Measurements from ENCODE around the gene ATG7. TPM values are rescaled to one million over a fixed set of nuclear protein-coding genes. Genes with fewer than 3 reads are reported as not detected.
"Not testable (repeated sequence)": the region's sequence is repeated elsewhere in the genome, so short reads cannot be mapped to it uniquely, and the experiment has no call there.

ATG7 gene
- polyA plus RNA-seq, 6 donors from 2014 or later: 15.5 to 36.9 (median 18.4) TPM

DNA sequence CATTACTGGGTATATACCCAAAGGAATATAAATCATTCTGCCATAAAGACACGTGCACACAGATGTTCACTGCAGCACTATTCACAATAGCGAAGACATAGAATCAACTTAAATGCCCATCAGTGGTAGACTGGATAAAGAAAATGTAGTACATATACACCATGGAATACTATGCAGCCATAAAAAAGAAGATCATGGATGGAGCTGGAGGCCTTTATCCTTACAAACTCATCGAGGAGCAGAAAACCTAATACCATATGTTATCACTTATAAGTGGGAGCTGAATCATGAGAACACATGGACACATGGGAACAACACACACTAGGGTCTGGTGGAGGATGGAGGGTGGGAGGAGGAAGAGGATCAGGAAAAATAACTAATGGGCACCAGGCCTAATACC lies 173.0 kb downstream of the ATG7 start:
- not testable (repeated sequence) for H3K4me3 Mint-ChIP-seq; H3K27ac Mint-ChIP-seq; H3K9me3 Mint-ChIP-seq; ATAC-seq (ENCODE audit: low read depth in 2 of 2); DNase-seq; H3K4me1 Mint-ChIP-seq; H3K27me3 Mint-ChIP-seq
- H3K36me3 Mint-ChIP-seq: peaks cover 7 to 31% of the 10 kb centered on the region in 2 donors

DNA sequence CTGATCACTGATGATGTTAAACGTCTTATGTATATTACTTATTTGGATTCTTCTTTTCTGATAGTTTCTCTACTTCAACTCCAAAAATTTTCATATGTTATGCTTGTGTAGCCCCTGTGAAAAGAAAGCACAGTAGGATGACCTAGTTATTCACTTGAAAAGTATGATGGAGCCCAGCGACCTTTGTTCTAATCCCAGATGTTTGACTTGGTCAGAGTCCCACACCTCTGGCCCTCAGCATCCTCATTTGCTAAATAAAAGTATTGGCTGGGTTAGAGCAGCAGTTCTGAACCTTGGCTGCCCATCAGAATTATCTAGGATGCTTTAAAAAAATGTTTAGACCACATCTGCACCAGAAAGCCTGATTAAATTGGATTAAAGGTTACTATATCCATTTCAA lies 173.7 kb downstream of the ATG7 start:
- Mint-ChIP-seq H3K4me1 (peaks cover 0 to 3% (median 0%) of the 10 kb centered on the region in 3 donors), H3K9me3 (peaks cover 0 to 7% (median 2%) of the 10 kb centered on the region in 7 donors), H3K27ac (no peak overlapping the region), H3K36me3 (peaks cover 7 to 38% of the 10 kb centered on the region in 2 donors), H3K4me3 (no peak overlapping the region), H3K27me3 (no peaks in the 10 kb centered on the region)
- ATAC-seq (ENCODE audit: low read depth in 2 of 2): no peak
- DNase-seq: no peak

DNA sequence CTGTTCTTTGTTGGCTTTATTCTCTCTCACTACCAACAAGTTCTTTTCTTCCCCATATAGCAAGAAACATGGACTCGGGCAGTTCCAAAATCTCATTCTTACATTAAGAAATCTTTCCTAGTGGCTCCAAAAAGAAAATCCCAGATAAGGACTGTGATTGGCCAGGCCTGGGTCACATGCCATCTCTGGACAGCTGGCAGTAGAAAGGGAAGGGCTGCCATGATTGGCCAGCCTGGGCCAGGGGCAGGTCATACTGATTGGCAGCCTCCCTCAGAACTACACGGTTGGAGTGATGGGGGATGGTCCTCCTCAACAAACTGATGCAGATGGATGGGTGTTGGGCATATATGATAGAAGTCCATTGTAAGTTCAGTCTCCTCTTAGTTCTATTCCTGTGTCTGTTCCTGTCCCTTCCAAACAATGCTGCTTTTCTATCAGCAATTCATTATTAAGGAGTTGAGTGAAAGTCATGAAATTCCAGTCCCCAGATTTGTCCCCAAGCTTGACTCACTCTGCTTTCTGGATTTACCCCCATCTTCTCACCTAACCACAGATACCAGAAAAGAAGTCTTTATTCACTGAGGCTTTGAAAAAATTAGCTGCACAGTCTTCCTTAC lies 175.5 kb downstream of the ATG7 start:
- Mint-ChIP-seq H3K27me3 (no peaks in the 10 kb centered on the region), H3K4me3 (no peak overlapping the region), H3K36me3 (peaks cover 7 to 39% of the 10 kb centered on the region in 2 donors), H3K4me1 (peaks cover 0 to 3% (median 0%) of the 10 kb centered on the region in 3 donors), H3K9me3 (peaks cover 0 to 7% (median 2%) of the 10 kb centered on the region in 7 donors), H3K27ac (no peak overlapping the region)
- ATAC-seq (ENCODE audit: low read depth in 2 of 2) (no peak), DNase-seq (no peak)

DNA sequence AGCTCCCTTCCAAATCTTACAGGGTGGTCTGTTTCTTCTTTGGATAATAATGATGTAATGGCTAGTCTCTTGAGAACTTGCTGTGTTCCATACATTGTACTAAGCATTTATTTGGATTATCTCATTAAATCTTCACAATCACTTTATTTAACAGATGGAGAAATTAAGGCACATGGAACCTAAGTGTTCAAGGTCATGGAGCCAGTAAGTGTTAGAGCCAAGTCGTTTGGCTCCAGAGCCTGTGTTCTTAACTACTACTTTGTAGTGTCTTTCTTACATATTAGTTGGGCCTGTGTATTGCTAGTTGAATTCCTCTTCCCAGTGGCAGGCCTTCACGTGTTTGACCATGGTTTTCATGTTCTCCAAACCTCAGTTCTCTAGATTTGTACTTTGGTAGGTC lies 177.8 kb downstream of the ATG7 start:
- Mint-ChIP-seq H3K4me1 (no peaks in the 10 kb centered on the region), H3K27me3 (no peaks in the 10 kb centered on the region), H3K36me3 (peaks cover 0 to 22% of the 10 kb centered on the region in 2 donors), H3K9me3 (peaks cover 0 to 3% (median under 1%) of the 10 kb centered on the region in 7 donors), H3K4me3 (no peak overlapping the region), H3K27ac (no peak overlapping the region)
- DNase-seq (no peak), ATAC-seq (ENCODE audit: low read depth in 2 of 2) (no peak)

DNA sequence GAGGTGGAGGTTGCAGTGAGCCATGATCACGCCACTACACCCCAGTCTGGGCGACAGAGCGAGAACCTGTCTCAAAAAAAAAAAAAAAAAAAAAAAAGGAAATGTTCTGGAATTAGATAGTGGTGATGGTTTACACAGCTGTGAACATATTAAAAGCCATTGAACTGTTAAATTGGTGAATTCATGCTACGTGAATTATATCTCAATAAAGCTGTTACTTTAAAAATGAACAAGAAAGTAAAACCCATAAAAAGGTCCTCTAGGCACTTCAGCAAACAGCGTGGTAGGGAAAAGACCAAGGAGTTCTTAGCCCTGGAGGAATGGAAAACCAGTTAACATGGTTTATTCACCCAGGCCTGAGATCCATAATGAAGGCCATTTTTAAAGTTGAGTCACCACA lies 180.1 kb downstream of the ATG7 start:
- Mint-ChIP-seq H3K4me1 (no peaks in the 10 kb centered on the region), H3K36me3 (peaks cover 0 to 16% of the 10 kb centered on the region in 2 donors), H3K27ac (no peak overlapping the region), H3K4me3 (no peak overlapping the region), H3K9me3 (no peaks in the 10 kb centered on the region), H3K27me3 (no peaks in the 10 kb centered on the region)
- DNase-seq (no peak), ATAC-seq (ENCODE audit: low read depth in 2 of 2) (no peak)

DNA sequence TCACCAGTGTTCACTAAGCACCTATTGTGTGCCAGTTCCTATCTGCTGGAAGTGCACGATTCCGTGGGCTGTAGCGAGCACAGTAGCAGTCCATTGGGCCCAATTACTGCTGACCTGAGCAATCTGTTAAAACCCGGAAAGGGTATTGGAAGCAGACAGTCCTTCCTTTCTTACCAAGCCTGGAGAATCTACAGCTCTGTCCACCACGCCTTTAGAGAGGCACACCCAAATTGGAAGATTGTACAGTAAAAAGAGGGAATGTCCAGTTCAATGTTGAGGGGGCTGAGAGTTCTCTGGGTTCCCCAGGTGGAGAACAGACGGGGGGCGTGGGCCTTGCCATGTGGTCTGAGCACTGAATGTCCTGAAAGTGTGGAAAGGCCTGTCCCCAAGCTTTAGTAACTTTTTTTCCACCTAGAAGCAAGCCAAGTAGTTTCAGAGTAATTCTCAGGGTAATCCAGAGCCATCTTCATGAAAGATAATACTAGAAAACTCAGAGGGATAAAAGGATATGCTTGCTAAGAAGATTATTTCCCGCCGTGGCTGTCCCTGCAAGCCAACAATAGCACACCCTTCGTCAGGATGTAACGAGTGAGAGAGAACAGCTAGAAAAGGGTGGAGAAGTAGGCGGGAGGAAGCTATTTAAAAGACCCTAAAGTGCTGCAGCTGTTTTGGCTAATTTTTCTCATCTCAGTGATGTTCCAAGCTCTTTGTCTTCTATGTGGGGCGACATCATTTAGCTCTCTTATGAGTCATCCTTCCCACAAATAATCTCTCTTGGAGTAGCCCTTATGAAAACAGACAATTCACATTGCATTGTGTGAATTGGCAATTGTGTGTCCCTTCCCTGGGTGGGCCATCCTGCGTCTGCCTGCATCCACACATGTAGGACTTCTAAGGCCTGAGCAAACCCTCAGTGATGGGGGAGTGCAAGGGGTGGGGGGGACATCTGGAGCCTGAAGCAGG lies 181.0 kb downstream of the ATG7 start:
- Mint-ChIP-seq H3K9me3 (no peaks in the 10 kb centered on the region), H3K4me3 (no peak overlapping the region), H3K27me3 (no peaks in the 10 kb centered on the region), H3K4me1 (no peaks in the 10 kb centered on the region), H3K27ac (no peak overlapping the region), H3K36me3 (peaks cover 0 to 16% of the 10 kb centered on the region in 2 donors)
- ATAC-seq (ENCODE audit: low read depth in 2 of 2) (no peak), DNase-seq (no peak)

DNA sequence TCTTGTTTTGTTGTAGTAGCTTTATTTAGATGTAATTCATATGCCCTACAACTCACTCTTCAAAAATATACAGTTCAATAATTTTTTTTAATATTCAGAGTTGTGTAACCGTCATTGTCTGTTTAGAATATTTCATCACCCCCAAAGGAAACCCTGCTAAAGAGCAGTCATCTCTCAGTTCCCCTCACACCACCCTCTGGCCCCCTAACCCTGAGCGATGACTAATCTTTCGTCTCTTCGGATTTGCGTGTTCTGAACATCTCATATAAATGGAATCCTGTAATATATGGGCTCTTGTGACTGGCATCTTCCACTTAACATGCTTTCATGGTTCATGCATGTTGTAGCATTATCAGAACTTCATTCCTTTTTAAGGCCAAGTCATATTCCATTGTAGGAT lies 183.8 kb downstream of the ATG7 start:
- Mint-ChIP-seq H3K4me3 (no peak overlapping the region), H3K9me3 (no peaks in the 10 kb centered on the region), H3K4me1 (peaks cover 0 to 2% (median 0%) of the 10 kb centered on the region in 3 donors), H3K36me3 (peaks cover 0 to 14% of the 10 kb centered on the region in 2 donors), H3K27me3 (no peaks in the 10 kb centered on the region), H3K27ac (no peak overlapping the region)
- DNase-seq: no peak
- ATAC-seq (ENCODE audit: low read depth in 2 of 2): no peak

DNA sequence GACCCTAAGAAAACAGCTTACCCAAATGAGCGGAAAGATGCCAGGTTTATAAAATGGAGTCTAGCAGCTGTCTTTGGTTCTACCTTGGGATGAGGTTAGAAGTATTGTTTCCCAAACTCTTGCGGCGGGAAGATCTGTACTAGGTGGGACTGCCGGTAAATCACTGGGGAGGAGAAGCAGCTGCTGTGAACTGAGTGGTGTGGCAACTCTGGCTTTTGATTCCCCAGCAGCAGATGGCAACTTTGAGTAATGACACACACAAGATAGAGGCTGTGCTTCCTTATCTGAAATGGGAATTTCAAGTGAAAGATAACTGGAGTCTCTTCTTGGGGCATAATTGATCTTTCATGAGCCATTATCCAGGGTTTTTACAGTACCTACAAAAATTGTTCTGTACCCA lies 184.9 kb downstream of the ATG7 start:
- Mint-ChIP-seq H3K4me3 (no peak overlapping the region), H3K27me3 (no peaks in the 10 kb centered on the region), H3K4me1 (peaks cover 0 to 2% (median 0%) of the 10 kb centered on the region in 3 donors), H3K36me3 (peaks cover 0 to 14% of the 10 kb centered on the region in 2 donors), H3K9me3 (no peaks in the 10 kb centered on the region), H3K27ac (no peak overlapping the region)
- ATAC-seq (ENCODE audit: low read depth in 2 of 2): no peak
- no peak for DNase-seq

DNA sequence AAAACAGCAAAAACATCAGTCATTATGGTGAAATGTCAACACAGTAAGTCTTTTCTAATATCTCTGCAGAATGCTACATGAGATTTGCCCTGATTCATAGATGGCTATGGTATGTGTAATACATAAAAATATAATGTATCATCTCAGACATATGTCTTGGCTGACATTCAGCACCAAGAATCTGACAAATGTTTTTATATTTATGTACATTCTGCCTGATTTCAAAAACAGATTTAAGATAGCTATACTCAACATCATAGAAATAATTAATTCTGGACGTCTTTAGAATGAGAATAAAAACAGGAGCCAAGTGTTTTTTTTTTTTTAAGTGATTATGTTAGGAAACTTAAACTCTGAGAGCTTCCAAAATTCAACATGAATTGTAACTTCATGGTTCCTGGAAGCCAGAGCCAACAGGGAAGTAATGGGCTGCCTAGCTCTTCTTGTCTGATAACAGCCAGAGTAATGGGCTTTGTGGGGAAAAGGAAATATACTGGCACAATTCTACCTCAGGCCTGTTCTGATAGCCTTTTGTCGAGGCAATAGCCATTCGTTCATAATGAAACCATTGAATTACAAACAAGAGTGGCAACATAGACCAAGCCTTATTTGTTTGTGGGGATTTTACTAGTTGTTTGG lies 187.1 kb downstream of the ATG7 start:
- DNase-seq (no peak), ATAC-seq (ENCODE audit: low read depth in 2 of 2) (no peak)
- no peaks in the 10 kb centered on the region for H3K27me3 Mint-ChIP-seq
- no peak overlapping the region for H3K4me3 Mint-ChIP-seq
- H3K4me1 Mint-ChIP-seq: peaks cover 0 to 2% (median 0%) of the 10 kb centered on the region in 3 donors
- no peak overlapping the region for H3K27ac Mint-ChIP-seq
- no peaks in the 10 kb centered on the region for H3K9me3 Mint-ChIP-seq
- peaks cover 0 to 14% of the 10 kb centered on the region in 2 donors for H3K36me3 Mint-ChIP-seq

DNA sequence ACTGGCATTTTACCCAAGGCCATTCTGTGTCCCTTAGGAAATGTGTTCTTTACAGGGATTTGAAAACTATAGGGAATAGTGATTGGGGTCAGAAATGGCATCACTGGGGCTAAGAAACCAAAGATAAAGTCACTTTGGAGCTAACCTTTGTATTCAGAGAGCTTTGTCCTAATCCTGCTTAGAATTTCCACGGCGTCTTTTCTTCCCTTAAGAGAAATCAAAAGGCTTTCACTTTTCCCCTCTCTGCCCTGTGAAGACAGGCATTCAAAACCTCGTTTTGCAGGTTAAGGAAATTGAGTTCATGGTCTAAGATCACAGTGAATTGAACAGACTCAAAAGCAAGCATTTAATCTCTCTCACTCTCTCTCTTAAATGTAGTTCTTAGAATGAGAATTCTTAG lies 189.0 kb downstream of the ATG7 start:
- no peak overlapping the region for H3K27ac Mint-ChIP-seq
- peaks cover 0 to 7% of the 10 kb centered on the region in 2 donors for H3K36me3 Mint-ChIP-seq
- ATAC-seq (ENCODE audit: low read depth in 2 of 2): no peak
- H3K9me3 Mint-ChIP-seq: no peaks in the 10 kb centered on the region
- no peak overlapping the region for H3K4me3 Mint-ChIP-seq
- peaks cover 0 to 2% (median 0%) of the 10 kb centered on the region in 3 donors for H3K4me1 Mint-ChIP-seq
- H3K27me3 Mint-ChIP-seq: no peaks in the 10 kb centered on the region
- no peak for DNase-seq

DNA sequence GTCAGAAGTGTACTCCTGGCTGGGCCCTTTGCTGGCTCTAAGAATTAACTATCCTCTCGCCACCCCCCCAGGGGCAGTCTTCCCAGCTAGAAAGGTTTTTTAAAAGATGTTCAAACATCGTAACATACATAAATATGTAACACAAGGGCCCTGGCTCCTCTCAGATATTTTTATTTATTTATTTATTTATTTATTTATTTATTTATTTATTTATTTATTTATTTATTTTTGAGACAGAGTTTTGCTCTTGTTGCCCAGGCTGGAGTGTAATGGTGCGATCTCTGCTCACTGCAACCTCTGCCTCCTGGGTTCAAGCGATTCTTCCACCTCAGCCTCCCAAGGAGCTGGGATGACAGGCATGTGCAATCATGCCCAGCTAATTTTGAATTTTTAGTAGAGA lies 190.5 kb downstream of the ATG7 start:
- H3K4me3 Mint-ChIP-seq; H3K27me3 Mint-ChIP-seq; DNase-seq; H3K9me3 Mint-ChIP-seq; H3K36me3 Mint-ChIP-seq; ATAC-seq (ENCODE audit: low read depth in 2 of 2); H3K4me1 Mint-ChIP-seq: not testable (repeated sequence)
- peak overlapping the region in 1 of 6 donors; percentile 32 for H3K27ac Mint-ChIP-seq

DNA sequence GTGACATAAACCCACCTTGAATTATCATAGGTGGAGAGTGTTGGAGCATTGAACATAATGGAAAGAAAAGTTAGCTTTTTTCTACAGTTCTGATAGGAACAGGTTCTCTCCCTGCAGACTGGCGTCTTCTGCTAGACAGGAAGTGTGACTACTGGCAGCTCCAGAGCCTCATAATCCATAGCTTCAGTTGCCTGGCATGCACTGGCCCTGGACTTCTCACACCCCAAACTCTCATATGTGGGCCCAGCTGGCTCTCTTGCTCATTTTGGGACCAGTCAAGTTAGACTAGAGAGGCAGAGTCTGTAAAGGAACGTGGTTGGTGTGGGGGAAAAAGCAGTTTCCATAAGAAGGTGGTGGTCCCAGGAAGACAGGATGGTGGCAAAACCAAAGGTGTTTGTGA lies 191.4 kb downstream of the ATG7 start:
- H3K27ac Mint-ChIP-seq: peak overlapping the region in 2 of 6 donors; percentile 11 to 94
- no peak for ATAC-seq (ENCODE audit: low read depth in 2 of 2)

DNA sequence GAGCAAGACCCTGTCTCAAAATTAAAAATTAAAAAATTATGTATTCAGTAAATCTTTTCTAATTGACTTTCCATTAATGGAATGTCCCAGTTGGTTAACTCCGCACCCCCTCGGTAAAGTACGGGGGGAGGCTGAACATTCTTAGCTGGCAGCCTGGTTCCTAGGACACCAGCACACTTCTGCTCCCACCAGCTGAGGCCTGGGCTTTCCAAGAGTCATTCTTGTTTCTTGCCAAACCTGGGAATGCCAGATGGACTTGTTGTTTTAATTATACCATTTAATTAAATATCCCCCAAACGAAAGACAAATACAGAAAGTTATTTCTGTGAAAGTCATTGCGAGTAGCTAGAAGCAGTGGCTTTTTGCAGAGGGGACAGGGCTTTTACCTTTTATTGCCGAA lies 192.2 kb downstream of the ATG7 start:
- Mint-ChIP-seq H3K27me3 (no peaks in the 10 kb centered on the region), H3K4me1 (peaks cover 0 to 2% (median 0%) of the 10 kb centered on the region in 3 donors), H3K36me3 (peaks cover 0 to 7% of the 10 kb centered on the region in 2 donors), H3K9me3 (no peaks in the 10 kb centered on the region), H3K27ac (no peak overlapping the region), H3K4me3 (no peak overlapping the region)
- DNase-seq (no peak), ATAC-seq (ENCODE audit: low read depth in 2 of 2) (no peak)

More for the DNA sequence above, 191.4 kb downstream of the ATG7 start:
- Mint-ChIP-seq H3K4me1 (peaks cover 0 to 2% (median 0%) of the 10 kb centered on the region in 3 donors), H3K36me3 (peaks cover 0 to 7% of the 10 kb centered on the region in 2 donors), H3K9me3 (no peaks in the 10 kb centered on the region), H3K27me3 (no peaks in the 10 kb centered on the region), H3K4me3 (no peak overlapping the region)
- no peak for DNase-seq
